ENCODE results near the gene FERMT3.
"Not testable (repeated sequence)": the region's sequence is repeated elsewhere in the genome, so short reads cannot be mapped to it uniquely, and the experiment has no call there.

Gene FERMT3

GRCh38 chr11:64206457-64207255 lies at the start of gene FERMT3:
Gene FERMT3, plus strand, starts transcription at chr11:64206721. Its CDS starts 644 bp downstream, at chr11:64207365.
- no peak for DNase-seq

- no peak for DNase-seq
These were observed 48.7 kb upstream of the FERMT3 start for GRCh38 chr11:64157631-64158394.

- DNase-seq, result no peak
These were observed 45.5 kb upstream of the FERMT3 start for GRCh38 chr11:64161037-64161436.

- DNase-seq, result not testable (repeated sequence)
These were observed 43.8 kb upstream of the FERMT3 start for GRCh38 chr11:64162769-64163168.

- no peak for DNase-seq
These were observed 42.6 kb upstream of the FERMT3 start for GRCh38 chr11:64163951-64164350.

- DNase-seq, result no peak
These were observed 41.9 kb upstream of the FERMT3 start for GRCh38 chr11:64164392-64165312.

- no peak for DNase-seq
These were observed 41.1 kb upstream of the FERMT3 start for GRCh38 chr11:64165481-64165841.

GRCh38 chr11:64165842-64166635 lies 40.5 kb upstream of the FERMT3 start, which contains the start of gene MACROD1:
Gene MACROD1, minus strand, starts transcription at chr11:64166113. Its CDS starts 119 bp downstream, at chr11:64165994.
- DNase-seq, result peak; percentile 45

GRCh38 chr11:64170419-64170818 lies 36.1 kb upstream of the FERMT3 start:
- no peak for DNase-seq

GRCh38 chr11:64173616-64174355 lies 32.7 kb upstream of the FERMT3 start:
- DNase-seq, result peak; percentile 20

- DNase-seq, result no peak
These were observed 29.8 kb upstream of the FERMT3 start for GRCh38 chr11:64176751-64177150.

- DNase-seq, result no peak
These were observed 28.3 kb upstream of the FERMT3 start for GRCh38 chr11:64178203-64178602.

GRCh38 chr11:64178951-64179639 lies 27.4 kb upstream of the FERMT3 start:
- DNase-seq, result no peak

GRCh38 chr11:64180891-64181290 lies 25.6 kb upstream of the FERMT3 start:
- no peak for DNase-seq

GRCh38 chr11:64181506-64182411 lies 24.8 kb upstream of the FERMT3 start:
- DNase-seq, result peak; percentile 78

GRCh38 chr11:64183890-64184289 lies 22.6 kb upstream of the FERMT3 start:
- DNase-seq, result no peak

GRCh38 chr11:64185175-64185692 lies 21.3 kb upstream of the FERMT3 start:
- DNase-seq, result peak; percentile 86

GRCh38 chr11:64185693-64186491 lies 20.6 kb upstream of the FERMT3 start, which contains the start of gene STIP1:
Gene STIP1, plus strand, starts transcription at chr11:64186171. Its CDS starts 91 bp downstream, at chr11:64186262.
- peak; percentile 100 for DNase-seq

Data from NCI-H226 (cell line).